CD4-positive, alpha-beta T cell treated with Interleukin-10 for 1 hour (primary cell): ENCODE measurements around the gene VPS36.
"Not testable (repeated sequence)": the region's sequence is repeated elsewhere in the genome, so short reads cannot be mapped to it uniquely, and the experiment has no call there.

Experiments
- DNase-seq: peaks from one replicate; pipeline ENCODE4 v3.0.0-alpha.2; 2020

Gene VPS36

GRCh38 chr13:52450012-52450792 lies at the start of gene VPS36:
TSS of gene VPS36 (minus strand) at chr13:52450634. CDS start at chr13:52450594, 40 bp downstream.
- DNase-seq, result peak; percentile 96

GRCh38 chr13:52497979-52498378 lies 47.5 kb upstream of the VPS36 start:
- peak; percentile 7 for DNase-seq

- not testable (repeated sequence) for DNase-seq
Observed at GRCh38 chr13:52494241-52494640, 43.8 kb upstream of the VPS36 start.

GRCh38 chr13:52491015-52491414 lies 40.6 kb upstream of the VPS36 start:
- not testable (repeated sequence) for DNase-seq

- DNase-seq, result not testable (repeated sequence)
Observed at GRCh38 chr13:52488763-52489162, 38.3 kb upstream of the VPS36 start.

GRCh38 chr13:52487078-52487477 lies 36.6 kb upstream of the VPS36 start:
- DNase-seq, result not testable (repeated sequence)

- DNase-seq, result not testable (repeated sequence)
Observed at GRCh38 chr13:52480677-52481428, 30.4 kb upstream of the VPS36 start.

- DNase-seq, result not testable (repeated sequence)
Observed at GRCh38 chr13:52468487-52468886, 18.1 kb upstream of the VPS36 start.

- no peak for DNase-seq
Observed at GRCh38 chr13:52463526-52463925, 13.1 kb upstream of the VPS36 start.

- DNase-seq, result peak; percentile 12
Observed at GRCh38 chr13:52461265-52461664, 10.8 kb upstream of the VPS36 start.

- no peak for DNase-seq
Observed at GRCh38 chr13:52459668-52460067, 9.2 kb upstream of the VPS36 start.

GRCh38 chr13:52455677-52456041 lies 5.2 kb upstream of the VPS36 start:
- peak; percentile 78 for DNase-seq

- peak; percentile 94 for DNase-seq
Observed at GRCh38 chr13:52454820-52455676, 4.6 kb upstream of the VPS36 start, which contains the start of gene CKAP2. TSS of gene CKAP2 (plus strand) at chr13:52455478. CDS start at chr13:52455557, 79 bp downstream.

GRCh38 chr13:52454459-52454819 lies 4.0 kb upstream of the VPS36 start:
- peak; percentile 40 for DNase-seq

- DNase-seq, result no peak
Observed at GRCh38 chr13:52452470-52452869, 2.0 kb upstream of the VPS36 start.

GRCh38 chr13:52451135-52451804 lies 836 bp upstream of the VPS36 start:
- DNase-seq, result no peak

- DNase-seq, result no peak
Observed at GRCh38 chr13:52450793-52451116, 321 bp upstream of the VPS36 start.

GRCh38 chr13:52449331-52450011 lies 963 bp downstream of the VPS36 start:
- DNase-seq, result no peak

GRCh38 chr13:52447815-52448552 lies 2.5 kb downstream of the VPS36 start:
- DNase-seq, result no peak

GRCh38 chr13:52447354-52447753 lies 3.1 kb downstream of the VPS36 start:
- DNase-seq, result no peak

GRCh38 chr13:52446265-52446664 lies 4.2 kb downstream of the VPS36 start:
- DNase-seq, result no peak
